Measurements from ENCODE around the gene TCP10L.
"Not testable (repeated sequence)": the region's sequence is repeated elsewhere in the genome, so short reads cannot be mapped to it uniquely, and the experiment has no call there.

TCP10L gene

GRCh38 chr21:32554832-32555638 lies 30.3 kb downstream of the TCP10L start:
- DNase-seq (ENCODE audit: low read depth): no peak

GRCh38 chr21:32549886-32550285 lies 35.4 kb downstream of the TCP10L start:
- DNase-seq (ENCODE audit: low read depth): no peak

- no peak for DNase-seq (ENCODE audit: low read depth)
Observed at GRCh38 chr21:32549440-32549839, 35.9 kb downstream of the TCP10L start.

- DNase-seq (ENCODE audit: low read depth): no peak
Observed at GRCh38 chr21:32548978-32549377, 36.3 kb downstream of the TCP10L start.

- DNase-seq (ENCODE audit: low read depth): no peak
Observed at GRCh38 chr21:32547018-32547417, 38.3 kb downstream of the TCP10L start.

- no peak for DNase-seq (ENCODE audit: low read depth)
Observed at GRCh38 chr21:32545948-32546441, 39.3 kb downstream of the TCP10L start.

GRCh38 chr21:32544697-32545096 lies 40.6 kb downstream of the TCP10L start:
- no peak for DNase-seq (ENCODE audit: low read depth)

- DNase-seq (ENCODE audit: low read depth): no peak
Observed at GRCh38 chr21:32543975-32544374, 41.3 kb downstream of the TCP10L start.

- DNase-seq (ENCODE audit: low read depth): not testable (repeated sequence)
Observed at GRCh38 chr21:32543056-32543455, 42.3 kb downstream of the TCP10L start.

- no peak for DNase-seq (ENCODE audit: low read depth)
Observed at GRCh38 chr21:32539378-32539777, 45.9 kb downstream of the TCP10L start.

- no peak for DNase-seq (ENCODE audit: low read depth)
Observed at GRCh38 chr21:32538147-32538792, 47.1 kb downstream of the TCP10L start.

GRCh38 chr21:32537569-32537881 lies 47.8 kb downstream of the TCP10L start:
- no peak for DNase-seq (ENCODE audit: low read depth)

- no peak for DNase-seq (ENCODE audit: low read depth)
Observed at GRCh38 chr21:32535612-32536011, 49.7 kb downstream of the TCP10L start.

GRCh38 chr21:32534113-32534512 lies 51.2 kb downstream of the TCP10L start:
- no peak for DNase-seq (ENCODE audit: low read depth)

- no peak for DNase-seq (ENCODE audit: low read depth)
Observed at GRCh38 chr21:32533611-32534010, 51.7 kb downstream of the TCP10L start.

- DNase-seq (ENCODE audit: low read depth): no peak
Observed at GRCh38 chr21:32533053-32533452, 52.3 kb downstream of the TCP10L start.

- DNase-seq (ENCODE audit: low read depth): no peak
Observed at GRCh38 chr21:32532636-32533035, 52.7 kb downstream of the TCP10L start.

GRCh38 chr21:32531561-32531960 lies 53.8 kb downstream of the TCP10L start:
- DNase-seq (ENCODE audit: low read depth): not testable (repeated sequence)

GRCh38 chr21:32530809-32531208 lies 54.5 kb downstream of the TCP10L start:
- not testable (repeated sequence) for DNase-seq (ENCODE audit: low read depth)

- DNase-seq (ENCODE audit: low read depth): no peak
Observed at GRCh38 chr21:32529679-32530078, 55.6 kb downstream of the TCP10L start.

GRCh38 chr21:32525282-32525681 lies 60.0 kb downstream of the TCP10L start:
- DNase-seq (ENCODE audit: low read depth): no peak

GRCh38 chr21:32523988-32524719 lies 61.2 kb downstream of the TCP10L start:
- DNase-seq (ENCODE audit: low read depth): no peak

Data from activated T-helper 1 cell treated with Interleukin-2 at 50 U/mL for 16 hours (primary cell).